RWPE1 (cell line): ENCODE measurements around the gene CCDC197.

Source experiments
- CTCF ChIA-PET: fragments of 350-600 bp; sonication (Branson Sonifier 250); formaldehyde crosslinking; extraction: SDS; loops from one replicate; lab custom pipeline; 2021; lab: Yijun Ruan, JAX
- POLR2A ChIA-PET: fragments of 400-600 bp; formaldehyde crosslinking; extraction: SDS; loops from one replicate; lab custom pipeline; 2020; ENCODE audit warnings: antibody characterized with exemption; ENCODE audit not compliant: low non-redundant PET; lab: Yijun Ruan, JAX
- DNase-seq: peaks from one replicate; pipeline ENCODE4 v3.0.0; 2012; ENCODE audit warnings: low spot score
- H3K27ac ChIP-seq: fragments of 450-650 bp; 2 replicates; pipeline ENCODE4 v1.5.1; 2017
- CTCF ChIP-seq: fragments of 450-650 bp; conservative IDR thresholded peaks from 2 replicates; pipeline ENCODE4 v1.5.1; 2017; ENCODE audit warnings: low read depth, mild to moderate bottlenecking

The CCDC197 gene

GRCh38 chr14:94037954-94038353 lies 40.9 kb downstream of the CCDC197 start:
- H3K27ac ChIP-seq = no peak overlapping the region
- DNase-seq = no peak
- ChIA-PET POLR2A (no interaction called here), CTCF (no interaction called here)
- no peak for TF ChIP-seq CTCF

- DNase-seq = no peak
- no peak overlapping the region for H3K27ac ChIP-seq
- ChIA-PET POLR2A (no interaction called here), CTCF (interaction anchor here (1.0 kb wide), 1 partner anchor 98 kb away, joined by 3 read pairs; no protein-coding TSS in a partner anchor)
- no peak for TF ChIP-seq CTCF
These were observed 41.4 kb downstream of the CCDC197 start for GRCh38 chr14:94038510-94038909.

- no peak for DNase-seq
- POLR2A ChIA-PET = no interaction called here
- H3K27ac ChIP-seq = no peak overlapping the region
- no peak for TF ChIP-seq CTCF
- CTCF ChIA-PET = interaction anchor here (1.0 kb wide), 1 partner anchor 97 kb away, joined by 3 read pairs; no protein-coding TSS in a partner anchor
These were observed 42.0 kb downstream of the CCDC197 start for GRCh38 chr14:94038921-94039629.

- H3K27ac ChIP-seq = no peak overlapping the region
- TF ChIP-seq CTCF = no peak
- ChIA-PET POLR2A (no interaction called here), CTCF (no interaction called here)
- DNase-seq = no peak
These were observed 43.1 kb downstream of the CCDC197 start for GRCh38 chr14:94040247-94040646.

GRCh38 chr14:94040796-94041195 lies 43.7 kb downstream of the CCDC197 start:
- DNase-seq = no peak
- ChIA-PET POLR2A (no interaction called here), CTCF (no interaction called here)
- TF ChIP-seq CTCF = no peak
- H3K27ac ChIP-seq = no peak overlapping the region

GRCh38 chr14:94041551-94042346 lies 44.6 kb downstream of the CCDC197 start:
- no peak overlapping the region for H3K27ac ChIP-seq
- no peak for DNase-seq
- ChIA-PET POLR2A (no interaction called here), CTCF (interaction anchor here (1.1 kb wide), 1 partner anchor 57 kb away, joined by 3 read pairs; no protein-coding TSS in a partner anchor)
- no peak for TF ChIP-seq CTCF
